ENCODE results near the gene NBPF1.
"Not testable (repeated sequence)": the region's sequence is repeated elsewhere in the genome, so short reads cannot be mapped to it uniquely, and the experiment has no call there.

Gene NBPF1

DNA sequence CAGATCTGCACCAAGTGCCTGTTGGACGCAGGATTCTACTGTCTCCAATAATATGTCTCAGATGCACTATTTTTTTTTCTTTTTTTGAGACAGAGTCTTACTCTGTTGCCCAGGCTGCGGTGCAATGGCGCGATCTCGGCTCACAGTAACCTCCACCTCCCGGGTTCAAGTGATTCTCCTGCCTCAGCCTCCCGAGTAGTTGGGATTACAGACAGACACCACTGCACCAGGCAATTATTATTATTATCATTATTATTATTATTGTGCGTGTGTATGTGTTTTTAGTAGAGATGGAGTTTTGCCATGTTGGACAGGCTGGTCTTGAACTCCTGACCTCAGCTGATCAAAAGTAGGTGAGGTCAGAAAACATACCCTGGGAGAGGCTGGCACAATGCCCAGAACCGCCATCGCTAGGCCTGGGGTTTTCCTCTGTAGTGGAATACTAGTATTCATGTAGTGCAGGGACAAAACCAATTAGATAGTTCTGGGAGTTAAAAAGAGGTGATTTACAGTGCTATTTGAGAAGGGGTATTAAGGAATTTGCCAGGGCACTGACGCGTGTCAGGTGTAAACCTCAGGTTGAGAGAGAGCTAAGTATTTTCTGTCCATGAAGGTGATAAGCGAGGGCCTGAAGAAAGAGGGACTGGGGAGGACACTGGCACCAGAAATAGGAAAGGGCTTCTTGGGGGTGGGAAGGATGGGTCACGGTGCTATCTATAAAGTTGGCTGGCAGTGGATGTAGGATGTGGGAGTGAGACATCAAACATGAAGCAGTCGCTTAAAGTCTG is 100.5 kb downstream of the NBPF1 start:
- DNase-seq (ENCODE audit: low spot score), result not testable (repeated sequence)

Data from pons (tissue), 1 donor.